ENCODE measurements around the gene SLC6A3.

SLC6A3 gene

DNA sequence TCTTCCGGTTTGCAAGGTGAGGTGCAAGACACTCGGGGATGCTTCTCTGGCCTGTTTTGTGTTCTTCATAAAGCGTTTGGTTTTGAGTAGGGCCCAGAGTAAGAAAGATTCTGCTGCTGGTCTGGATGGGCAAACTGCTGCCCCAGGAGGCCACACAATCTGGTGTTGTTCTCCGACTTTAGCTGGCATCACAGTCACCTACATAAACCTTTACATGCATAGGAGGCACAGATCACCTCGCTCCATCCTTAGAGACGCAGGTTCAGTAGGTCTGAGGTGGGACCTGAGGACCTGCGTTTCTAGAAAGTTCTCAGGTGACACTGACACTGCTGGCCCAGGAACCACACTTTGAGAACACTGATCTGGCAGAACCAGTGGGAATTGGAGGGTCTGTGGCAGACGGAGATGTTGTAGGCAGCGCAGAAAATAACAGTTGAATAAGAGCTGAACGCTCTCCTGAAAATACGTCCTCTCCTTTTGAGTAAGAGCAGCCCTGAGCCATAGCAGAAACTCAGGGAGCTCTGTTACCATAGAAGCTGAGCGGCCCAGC lies 3.9 kb upstream of the SLC6A3 start:
- DNase-seq (ENCODE audit: low spot score), result no peak
- no peak overlapping the region for H3K4me3 ChIP-seq
- no peak overlapping the region for H3K27ac ChIP-seq
- TF ChIP-seq, protein P1, sequence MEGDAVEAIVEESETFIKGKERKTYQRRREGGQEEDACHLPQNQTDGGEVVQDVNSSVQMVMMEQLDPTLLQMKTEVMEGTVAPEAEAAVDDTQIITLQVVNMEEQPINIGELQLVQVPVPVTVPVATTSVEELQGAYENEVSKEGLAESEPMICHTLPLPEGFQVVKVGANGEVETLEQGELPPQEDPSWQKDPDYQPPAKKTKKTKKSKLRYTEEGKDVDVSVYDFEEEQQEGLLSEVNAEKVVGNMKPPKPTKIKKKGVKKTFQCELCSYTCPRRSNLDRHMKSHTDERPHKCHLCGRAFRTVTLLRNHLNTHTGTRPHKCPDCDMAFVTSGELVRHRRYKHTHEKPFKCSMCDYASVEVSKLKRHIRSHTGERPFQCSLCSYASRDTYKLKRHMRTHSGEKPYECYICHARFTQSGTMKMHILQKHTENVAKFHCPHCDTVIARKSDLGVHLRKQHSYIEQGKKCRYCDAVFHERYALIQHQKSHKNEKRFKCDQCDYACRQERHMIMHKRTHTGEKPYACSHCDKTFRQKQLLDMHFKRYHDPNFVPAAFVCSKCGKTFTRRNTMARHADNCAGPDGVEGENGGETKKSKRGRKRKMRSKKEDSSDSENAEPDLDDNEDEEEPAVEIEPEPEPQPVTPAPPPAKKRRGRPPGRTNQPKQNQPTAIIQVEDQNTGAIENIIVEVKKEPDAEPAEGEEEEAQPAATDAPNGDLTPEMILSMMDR (IDR thresholded peaks at IDR 0.05), result no peak

DNA sequence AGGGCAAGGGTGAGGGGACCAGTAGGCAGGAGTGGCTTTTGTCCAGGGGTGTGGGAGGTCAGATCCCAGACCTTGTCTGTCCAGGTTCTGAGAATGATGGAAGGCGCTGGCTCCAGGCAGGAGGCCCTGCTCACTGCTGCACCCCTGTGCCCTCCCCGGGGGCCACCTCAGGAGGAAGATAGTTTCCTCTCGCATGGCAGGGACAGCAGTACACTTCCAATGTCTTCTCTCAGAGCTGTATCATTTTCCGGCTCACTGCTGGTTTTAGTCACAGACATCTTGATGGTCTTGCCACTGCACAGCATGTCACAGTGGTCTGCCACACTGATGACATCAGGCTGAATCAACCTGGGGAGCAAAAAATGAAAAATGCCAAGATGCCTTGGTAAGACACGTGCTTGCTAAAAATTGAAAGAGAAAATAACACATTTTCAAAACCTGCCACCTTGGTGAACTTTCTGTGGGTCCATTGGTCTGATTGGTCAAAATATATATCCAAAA lies 3.3 kb upstream of the SLC6A3 start:
- Histone ChIP-seq H3K4me3 (no peak overlapping the region), H3K27ac (no peak overlapping the region)
- DNase-seq (ENCODE audit: low spot score), result no peak
- TF ChIP-seq, protein P1 (IDR thresholded peaks at IDR 0.05), result no peak

DNA sequence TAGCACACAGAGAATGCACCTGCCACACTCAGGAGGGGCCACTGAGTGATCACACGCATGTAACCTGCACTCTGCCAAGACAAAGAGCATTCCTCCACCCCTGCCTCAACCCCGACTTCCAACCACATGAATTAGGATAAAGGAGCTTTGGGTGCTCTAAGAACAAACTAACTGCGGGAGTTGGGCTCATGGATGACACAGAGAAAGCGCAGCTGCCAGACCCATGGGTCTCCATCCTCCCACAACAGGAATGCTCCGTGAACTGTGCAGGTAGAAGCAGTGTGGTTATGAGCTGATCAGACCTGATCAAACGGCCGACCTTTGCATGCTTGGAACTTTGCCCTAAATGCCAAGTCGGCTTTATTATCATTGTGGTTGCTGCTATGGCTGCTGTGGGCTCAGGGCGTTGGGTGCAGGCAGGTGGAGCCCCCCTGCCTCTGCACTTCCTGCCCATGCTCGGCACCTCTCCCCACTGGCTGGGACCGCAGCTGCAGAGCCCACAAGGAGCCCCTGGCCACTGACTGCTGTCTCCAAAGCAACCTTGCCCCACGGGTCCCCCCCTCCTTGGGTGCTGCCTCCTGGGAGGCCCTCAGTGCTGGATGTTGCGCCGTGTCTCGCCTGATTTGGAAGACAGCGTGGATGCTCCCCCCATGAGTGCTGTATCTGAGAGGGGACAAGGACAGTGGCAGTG lies 2.6 kb upstream of the SLC6A3 start:
- TF ChIP-seq, protein P1 (IDR thresholded peaks at IDR 0.05), result no peak
- peak; percentile 53 for DNase-seq (ENCODE audit: low spot score)

DNA sequence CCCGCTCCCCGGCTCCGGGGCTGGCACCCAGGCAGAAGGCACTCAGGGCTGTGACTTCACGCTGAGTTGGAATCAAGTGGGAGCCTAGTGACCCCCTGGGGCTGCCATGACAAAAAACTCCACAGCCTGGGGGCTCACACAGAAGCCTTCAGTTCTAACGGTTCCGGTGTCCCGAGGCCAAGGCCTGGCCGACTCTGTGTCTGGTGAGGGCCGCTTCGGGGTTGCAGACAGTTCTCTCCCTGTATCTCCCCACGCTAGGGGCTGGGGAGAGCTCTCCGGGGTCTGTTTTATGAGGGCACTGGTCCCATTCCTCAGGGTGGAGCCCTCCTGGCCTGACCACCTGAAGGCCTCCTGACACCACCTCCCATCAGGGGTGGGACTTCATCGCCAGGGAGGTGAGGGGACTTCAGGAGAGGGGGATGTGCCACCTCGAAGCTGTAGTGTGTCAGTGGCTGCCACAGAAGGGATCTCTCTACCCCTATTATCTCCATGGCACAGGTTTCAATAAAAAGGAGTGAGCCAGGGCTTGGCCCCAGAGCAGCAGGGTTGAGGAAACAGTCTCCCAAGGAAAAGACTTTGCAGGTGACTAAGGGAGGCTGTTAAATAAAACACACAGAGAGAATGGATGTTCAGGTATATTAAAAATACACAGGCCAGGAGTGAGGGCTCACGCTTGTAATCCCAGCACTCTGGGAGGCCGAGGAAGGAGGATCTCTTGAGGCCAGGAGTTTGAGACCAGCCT lies 1.5 kb upstream of the SLC6A3 start:
- no peak for DNase-seq (ENCODE audit: low spot score)
- TF ChIP-seq, protein P1 (IDR thresholded peaks at IDR 0.05), result no peak
- Histone ChIP-seq H3K27ac (no peak overlapping the region), H3K4me3 (no peak overlapping the region)

More for the DNA sequence above, 2.6 kb upstream of the SLC6A3 start:
- Histone ChIP-seq H3K4me3 (no peak overlapping the region), H3K27ac (no peak overlapping the region)

DNA sequence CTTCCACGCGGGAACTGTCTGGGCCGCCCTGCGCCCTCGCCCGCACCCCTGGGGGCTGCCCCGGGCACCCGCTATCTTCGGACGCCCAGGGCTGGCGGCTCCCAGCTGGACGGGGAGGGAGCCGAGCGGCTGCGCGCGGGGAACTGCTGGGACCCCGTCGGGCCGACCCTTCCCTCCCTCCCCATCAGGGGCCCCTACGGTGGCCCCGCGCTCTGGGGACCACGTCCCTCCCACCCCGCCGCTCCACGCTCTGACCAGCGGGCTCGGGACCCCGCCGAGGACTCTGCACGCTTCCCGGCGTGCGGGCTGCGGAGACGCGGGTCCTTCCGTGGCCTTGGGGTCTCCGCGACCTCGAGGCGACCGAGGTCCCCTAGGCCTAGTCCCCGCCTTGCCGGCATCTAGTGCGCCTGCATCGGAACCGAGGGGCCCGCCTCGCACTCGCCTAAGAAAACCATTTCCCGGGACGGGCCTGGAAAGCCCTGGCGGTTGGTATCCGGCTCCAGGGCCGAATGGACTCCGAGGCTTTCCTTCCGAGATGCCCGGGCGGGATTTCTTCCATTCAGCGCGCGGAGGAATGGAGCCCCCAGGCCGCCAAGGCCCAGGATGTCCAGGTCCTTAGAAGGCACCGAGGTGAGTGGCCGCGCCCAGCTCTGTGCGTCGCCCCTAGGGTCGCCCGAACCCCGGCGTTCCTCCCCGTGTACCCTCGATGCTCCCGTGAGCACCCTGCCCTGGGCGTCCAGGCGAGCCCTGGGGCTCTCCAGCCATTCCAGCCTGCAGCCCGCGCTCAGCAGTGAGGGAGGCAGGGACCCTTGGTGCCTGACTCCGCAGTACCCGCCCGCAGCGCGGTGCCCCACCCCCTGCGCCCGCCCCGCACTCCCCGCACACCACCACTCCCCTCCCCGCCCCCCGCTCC lies 705 bp upstream of the SLC6A3 start:
- Histone ChIP-seq H3K4me3 (peak overlapping the region; percentile 58), H3K27ac (no peak overlapping the region)
- no peak for DNase-seq (ENCODE audit: low spot score)
- TF ChIP-seq, protein P1 (IDR thresholded peaks at IDR 0.05), result no peak

DNA sequence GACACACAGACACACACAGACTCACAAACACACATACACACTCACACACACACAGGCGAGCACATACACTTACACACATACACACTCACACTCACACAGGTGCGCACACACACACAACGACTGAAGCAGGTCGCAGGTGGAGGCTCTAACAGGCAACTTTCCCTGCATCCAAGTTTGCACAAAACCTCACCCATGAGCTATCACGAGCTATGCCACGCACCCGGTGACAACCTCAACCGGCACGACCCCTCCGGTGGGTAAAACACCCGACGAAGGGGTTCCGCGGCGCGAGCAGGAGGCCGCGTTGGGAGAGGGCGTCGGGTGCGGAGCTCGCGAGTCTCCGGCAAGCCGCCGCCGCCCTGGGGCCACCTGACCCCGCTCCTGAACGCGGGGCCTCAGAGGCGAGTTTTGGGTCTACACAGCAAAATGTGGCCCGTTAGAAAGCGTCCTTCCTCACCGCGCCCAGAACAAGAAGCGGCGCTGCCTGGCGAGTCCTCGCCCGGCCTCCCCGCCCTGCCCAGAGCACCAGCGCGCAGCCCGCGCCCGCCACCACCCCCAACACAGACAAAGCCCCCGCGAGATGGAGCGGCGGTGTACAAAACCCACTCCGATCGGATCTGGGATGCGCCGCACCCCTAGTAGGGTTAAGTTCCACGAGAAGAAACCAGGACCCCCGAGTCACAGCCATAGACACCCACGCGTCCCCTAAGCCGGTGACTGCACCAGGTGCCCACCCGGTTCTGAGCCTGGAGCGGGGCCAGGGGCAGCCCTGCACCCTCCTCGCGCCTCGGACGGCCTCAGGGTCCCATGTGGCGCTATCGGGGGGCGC lies 665 bp downstream of the SLC6A3 start:
- Histone ChIP-seq H3K4me3 (peak overlapping the region; percentile 58), H3K27ac (no peak overlapping the region)
- TF ChIP-seq, protein P1 (IDR thresholded peaks at IDR 0.05), result no peak
- peak; percentile 11 for DNase-seq (ENCODE audit: low spot score)

All from coronary artery (tissue), 2 donors.